HepG2 (cell line): ENCODE results near the gene HRH2. TPM values are rescaled to one million over a fixed set of nuclear protein-coding genes. Genes with fewer than 3 reads are reported as not detected.
A peak's percentile ranks its signal among the peaks of the same experiment; 100 is the strongest.

Experiments used
- ADNP ChIP-seq: sonication (generic); formaldehyde crosslinking; IDR thresholded peaks from 2 replicates; pipeline ENCODE4 v1.4.0; 2020; ENCODE audit warnings: missing genetic modification reagents
- CREM ChIP-seq, 2 experiments: sonication (generic) in 1 of 2; formaldehyde crosslinking in 1 of 2; IDR thresholded peaks; 2 replicates each; pipeline versions ENCODE4 v1.4.0 to v1.6.1; 2016 to 2020; ENCODE audit warnings: antibody characterized with exemption in 1 of 2, mild to moderate bottlenecking in 1 of 2, missing genetic modification reagents in 1 of 2
- CSRNP1 ChIP-seq: sonication (generic); formaldehyde crosslinking; IDR thresholded peaks from 2 replicates; pipeline ENCODE4 v1.8.1; 2023; ENCODE audit warnings: mild to moderate bottlenecking, missing genetic modification reagents
- FIP1L1 ChIP-seq: fragments of 200-400 bp; formaldehyde crosslinking; IDR thresholded peaks from 2 replicates; pipeline ENCODE4 v1.6.1; 2018; ENCODE audit warnings: low read depth, mild to moderate bottlenecking, low read length, moderate library complexity, borderline replicate concordance; ENCODE audit not compliant: insufficient read depth
- FOSL2 ChIP-seq: sonication (generic); formaldehyde crosslinking; IDR thresholded peaks from 2 replicates; pipeline ENCODE4 v1.4.0; 2020; ENCODE audit warnings: missing genetic modification reagents
- MIER2 ChIP-seq: IDR thresholded peaks from 2 replicates; pipeline ENCODE4 v1.6.1; 2016; ENCODE audit warnings: missing biosample characterization, missing genetic modification reagents
- NFAT5 ChIP-seq: sonication (generic); formaldehyde crosslinking; IDR thresholded peaks from 2 replicates; pipeline ENCODE4 v1.4.0; 2020; ENCODE audit warnings: missing genetic modification reagents
- PHF5A ChIP-seq: IDR thresholded peaks from one replicate; pipeline ENCODE4 v1.6.1; 2018; ENCODE audit warnings: low read depth, missing genetic modification reagents; ENCODE audit not compliant: unreplicated experiment
- POGZ ChIP-seq: sonication (generic); formaldehyde crosslinking; IDR thresholded peaks from 2 replicates; pipeline ENCODE4 v1.4.0; 2020; ENCODE audit warnings: mild to moderate bottlenecking, missing genetic modification reagents
- POLR2AphosphoS2 ChIP-seq: IDR thresholded peaks from 2 replicates; pipeline ENCODE4 v1.6.1; 2011; ENCODE audit warnings: low read depth, low read length, improper control_type of control experiment
- RAD21 ChIP-seq: fragments of 450-650 bp; formaldehyde crosslinking; IDR thresholded peaks from 2 replicates; pipeline ENCODE4 v1.5.0; 2020; ENCODE audit warnings: mild to moderate bottlenecking
- RARA ChIP-seq: IDR thresholded peaks from 2 replicates; pipeline ENCODE4 v1.6.1; 2016; ENCODE audit warnings: missing genetic modification reagents, missing compliant biosample characterization
- RBM22 ChIP-seq: fragments of 200-400 bp; formaldehyde crosslinking; optimal IDR thresholded peaks from 2 replicates; pipeline ENCODE3; 2017; ENCODE audit warnings: mild to moderate bottlenecking, low read length, moderate library complexity
- RXRA ChIP-seq: sonication (generic); formaldehyde crosslinking; IDR thresholded peaks from 2 replicates; pipeline ENCODE4 v1.5.1; 2020; ENCODE audit warnings: missing genetic modification reagents
- SIN3B ChIP-seq: fragments of 150-350 bp; IDR thresholded peaks from 2 replicates; pipeline ENCODE4 v1.6.1; 2014; ENCODE audit warnings: low read length
- SKI ChIP-seq: fragments of 450-650 bp; IDR thresholded peaks from one replicate; pipeline ENCODE4 v1.6.1; 2018; ENCODE audit warnings: mild to moderate bottlenecking; ENCODE audit not compliant: partially characterized antibody
- TFAP4 ChIP-seq: sonication (generic); IDR thresholded peaks from 2 replicates; pipeline ENCODE4 v1.6.1; 2016; ENCODE audit warnings: low read depth, borderline replicate concordance
- TRIM24 ChIP-seq: sonication (generic); formaldehyde crosslinking; IDR thresholded peaks from 2 replicates; pipeline ENCODE4 v1.8.0; 2022; ENCODE audit warnings: mild to moderate bottlenecking, missing genetic modification reagents
- U2AF1 ChIP-seq: fragments of 200-400 bp; formaldehyde crosslinking; optimal IDR thresholded peaks from 2 replicates; pipeline ENCODE3; 2017; ENCODE audit warnings: mild to moderate bottlenecking, low read depth, low read length
- XBP1 ChIP-seq: sonication (generic); formaldehyde crosslinking; IDR thresholded peaks from 2 replicates; pipeline ENCODE4 v1.5.0; 2020; ENCODE audit warnings: missing genetic modification reagents
- ZNF230 ChIP-seq: sonication (generic); formaldehyde crosslinking; IDR thresholded peaks from 2 replicates; pipeline ENCODE4 v1.4.0; 2020; ENCODE audit warnings: mild to moderate bottlenecking, missing genetic modification reagents
- ZNF256 ChIP-seq: sonication (generic); formaldehyde crosslinking; conservative IDR thresholded peaks from 2 replicates; pipeline ENCODE4 v1.4.0; 2020; ENCODE audit warnings: missing genetic modification reagents
- ZNF432 ChIP-seq: sonication (generic); formaldehyde crosslinking; IDR thresholded peaks from 2 replicates; pipeline ENCODE4 v1.5.0; 2020; ENCODE audit warnings: missing genetic modification reagents, mild to moderate bottlenecking, borderline replicate concordance
- ZNF749 ChIP-seq: sonication (generic); formaldehyde crosslinking; IDR thresholded peaks from 2 replicates; pipeline ENCODE4 v1.8.0; 2022; ENCODE audit warnings: mild to moderate bottlenecking, missing genetic modification reagents, moderate library complexity, borderline replicate concordance
- polyA plus RNA-seq, 8 experiments: library from polyadenylated mRNA; depleted of rRNA in 3 of 8; stranded (reverse) in 7 of 8; unstranded in 1 of 8; fragments of >200 nt; fragmentation: Illumina TruSeq in 4 of 8; extraction: Trizol in 4 of 8; gene quantifications; 2 replicates each; pipeline versions ENCODE4 v1.2.1 to v1.2.3, GENCODE V29; 2011 to 2016; ENCODE audit warnings: low read depth in 4 of 8, missing spikeins in 1 of 8, mixed read lengths in 1 of 8; ENCODE audit not compliant: insufficient read depth in 1 of 8
- total RNA-seq, 5 experiments: library from RNA; depleted of rRNA; stranded (reverse); fragments of >200 nt; fragmentation: Illumina TruSeq; extraction: Trizol; gene quantifications; 2 replicates each; pipeline ENCODE4 v1.2.3, GENCODE V29; 2016; ENCODE audit warnings: low read depth in 1 of 5
- TF ChIP-seq, protein P1 (sequence below): IDR thresholded peaks from 2 replicates; pipeline ENCODE4 v1.6.1; 2016; ENCODE audit warnings: missing genetic modification reagents, missing compliant biosample characterization

HRH2 gene
- total and polyA plus RNA-seq, 2 of the 13 experiments (the other 11 are each of a cell fraction or from before 2014, with no cell fraction given): not detected

- no peak for TF ChIP-seq NFAT5 (CRISPR knock-in tag)
- no peak for TF ChIP-seq SIN3B
- no peak for TF ChIP-seq PHF5A (CRISPR knock-in tag)
- TF ChIP-seq MIER2 (CRISPR knock-in tag): peak; percentile 78; the same call in 1 of the 2 replicates
- TF ChIP-seq ZNF256 (CRISPR knock-in tag): no peak
- TF ChIP-seq SKI: peak; percentile 17
- no peak for TF ChIP-seq ADNP (CRISPR knock-in tag)
- peak; percentile 12; the same call in 1 of the 2 replicates for TF ChIP-seq CREM (IDR thresholded peaks at IDR 0.05)
- no peak for TF ChIP-seq CREM (CRISPR knock-in tag; IDR thresholded peaks at IDR 0.05)
- TF ChIP-seq, protein P1, sequence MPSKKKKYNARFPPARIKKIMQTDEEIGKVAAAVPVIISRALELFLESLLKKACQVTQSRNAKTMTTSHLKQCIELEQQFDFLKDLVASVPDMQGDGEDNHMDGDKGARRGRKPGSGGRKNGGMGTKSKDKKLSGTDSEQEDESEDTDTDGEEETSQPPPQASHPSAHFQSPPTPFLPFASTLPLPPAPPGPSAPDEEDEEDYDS (CRISPR knock-in tag): no peak
- peak; percentile 74; the same call in 1 of the 2 replicates for TF ChIP-seq TFAP4
- TF ChIP-seq FIP1L1: no peak
- TF ChIP-seq POLR2AphosphoS2: no peak
- TF ChIP-seq RBM22: no peak
- peak; percentile 52 for TF ChIP-seq RARA (CRISPR knock-in tag)
- no peak for TF ChIP-seq U2AF1
- TF ChIP-seq RXRA (CRISPR knock-in tag): peak; percentile 40; the same call in 1 of the 2 replicates
- TF ChIP-seq XBP1: no peak
- TF ChIP-seq ZNF432 (CRISPR knock-in tag): no peak
- peak; percentile 63 for TF ChIP-seq FOSL2
- no peak for TF ChIP-seq TRIM24
- no peak for TF ChIP-seq RAD21 (CRISPR knock-in tag)
- TF ChIP-seq CSRNP1 (CRISPR knock-in tag): no peak
- TF ChIP-seq POGZ (CRISPR knock-in tag): no peak
- no peak for TF ChIP-seq ZNF749
- TF ChIP-seq ZNF230: no peak
Observed at GRCh38 chr5:175745210-175745609, 87.3 kb downstream of the HRH2 start (continued).
